GM12874 (cell line): Measurements from ENCODE around the gene SIK2.

Source experiments
- CTCF ChIP-seq: IDR thresholded peaks from 2 replicates; pipeline ENCODE4 v1.5.1; 2011; ENCODE audit warnings: low read depth, mild to moderate bottlenecking, control low read depth, low read length, moderate library complexity; ENCODE audit not compliant: insufficient read depth

SIK2 gene

GRCh38 chr11:111737444-111738210, 135.4 kb downstream of the SIK2 start:
- TF ChIP-seq CTCF = no peak

- TF ChIP-seq CTCF = no peak
Measured at GRCh38 chr11:111739299-111739698, 137.1 kb downstream of the SIK2 start.

GRCh38 chr11:111741751-111742150, 139.5 kb downstream of the SIK2 start:
- no peak for TF ChIP-seq CTCF

- no peak for TF ChIP-seq CTCF
Measured at GRCh38 chr11:111743700-111744099, 141.5 kb downstream of the SIK2 start.

GRCh38 chr11:111745719-111746504, 143.7 kb downstream of the SIK2 start:
- TF ChIP-seq CTCF = no peak

GRCh38 chr11:111748035-111748804, 146.0 kb downstream of the SIK2 start:
- no peak for TF ChIP-seq CTCF

- no peak for TF ChIP-seq CTCF
Measured at GRCh38 chr11:111749646-111750045, 147.4 kb downstream of the SIK2 start.
